Loucy (cell line): ENCODE measurements around the gene CASKIN2.

ENCODE experiments used
- H2AFZ ChIP-seq: fragments of 200-600 bp; sonication (generic); 2 replicates; pipeline ENCODE4 v1.6.0; 2016; ENCODE audit warnings: antibody characterized with exemption, mild to moderate bottlenecking, low read length, moderate library complexity
- H3F3A ChIP-seq: fragments of 200-600 bp; 2 replicates; pipeline ENCODE4 v1.6.0; 2016; ENCODE audit warnings: antibody characterized with exemption, low read depth, mild to moderate bottlenecking
- H3K27me3 ChIP-seq: fragments of 200-600 bp; sonication (generic); 2 replicates; pipeline ENCODE4 v1.6.1; 2014; ENCODE audit warnings: low read length, mild to moderate bottlenecking; ENCODE audit not compliant: insufficient read depth, poor library complexity, severe bottlenecking
- H3K36me3 ChIP-seq: fragments of 200-600 bp; sonication (generic); 2 replicates; pipeline ENCODE4 v1.6.1; 2016; ENCODE audit warnings: low read length; ENCODE audit not compliant: insufficient read depth
- H3K4me1 ChIP-seq: fragments of 200-600 bp; sonication (generic); 2 replicates; pipeline ENCODE4 v1.5.1; 2014; ENCODE audit warnings: low read length, mild to moderate bottlenecking; ENCODE audit not compliant: insufficient read depth, poor library complexity, severe bottlenecking
- H3K4me2 ChIP-seq: fragments of 200-600 bp; sonication (generic); 2 replicates; pipeline ENCODE4 v1.6.0; 2014; ENCODE audit warnings: antibody characterized with exemption, low read length, low read depth, mild to moderate bottlenecking; ENCODE audit not compliant: poor library complexity, severe bottlenecking
- H3K4me3 ChIP-seq: fragments of 200-600 bp; sonication (generic); 2 replicates; pipeline ENCODE4 v1.5.1; 2014; ENCODE audit warnings: low read length, mild to moderate bottlenecking, mixed read lengths; ENCODE audit not compliant: poor library complexity, severe bottlenecking
- H3K79me2 ChIP-seq: fragments of 200-600 bp; sonication (generic); 2 replicates; pipeline ENCODE4 v1.6.1; 2014; ENCODE audit warnings: low read length; ENCODE audit not compliant: insufficient read depth
- H3K9ac ChIP-seq: fragments of 200-600 bp; sonication (generic); 2 replicates; pipeline ENCODE4 v1.6.0; 2014; ENCODE audit warnings: mild to moderate bottlenecking, low read depth, low read length, moderate library complexity; ENCODE audit not compliant: poor library complexity, severe bottlenecking
- H3K9me2 ChIP-seq: fragments of 200-600 bp; sonication (generic); replicated peaks from 2 replicates; pipeline ENCODE4 v1.6.1; 2016; ENCODE audit warnings: low read depth, low read length, mixed read lengths
- H3K9me3 ChIP-seq: fragments of 200-600 bp; sonication (generic); 2 replicates; pipeline ENCODE4 v1.6.1; 2014; ENCODE audit warnings: mild to moderate bottlenecking, antibody characterized with exemption, low read length, low read depth; ENCODE audit not compliant: insufficient read depth
- H4K20me1 ChIP-seq: fragments of 200-600 bp; sonication (generic); 2 replicates; pipeline ENCODE4 v1.6.0; 2014; ENCODE audit warnings: antibody characterized with exemption, low read length, mild to moderate bottlenecking; ENCODE audit not compliant: insufficient read depth, poor library complexity, severe bottlenecking
- EZH2phosphoT487 ChIP-seq: fragments of 200-600 bp; IDR thresholded peaks from 2 replicates; pipeline ENCODE4 v1.6.1; 2018; ENCODE audit warnings: antibody characterized with exemption, mild to moderate bottlenecking, moderate library complexity, borderline replicate concordance
- TF ChIP-seq, protein P1 (sequence below): fragments of 200-600 bp; sonication (generic); conservative IDR thresholded peaks from 2 replicates; pipeline ENCODE4 v1.5.1; 2014; ENCODE audit warnings: mild to moderate bottlenecking, antibody characterized with exemption, low read length

CASKIN2 gene

GRCh38 chr17:75502721-75503329 is 12.5 kb downstream of the CASKIN2 start:
- no peak overlapping the region for H3K4me3 ChIP-seq
- no peaks in the 10 kb centered on the region for H3F3A ChIP-seq
- H3K4me1 ChIP-seq = no peaks in the 10 kb centered on the region
- no peak for TF ChIP-seq EZH2phosphoT487
- TF ChIP-seq, protein P1, sequence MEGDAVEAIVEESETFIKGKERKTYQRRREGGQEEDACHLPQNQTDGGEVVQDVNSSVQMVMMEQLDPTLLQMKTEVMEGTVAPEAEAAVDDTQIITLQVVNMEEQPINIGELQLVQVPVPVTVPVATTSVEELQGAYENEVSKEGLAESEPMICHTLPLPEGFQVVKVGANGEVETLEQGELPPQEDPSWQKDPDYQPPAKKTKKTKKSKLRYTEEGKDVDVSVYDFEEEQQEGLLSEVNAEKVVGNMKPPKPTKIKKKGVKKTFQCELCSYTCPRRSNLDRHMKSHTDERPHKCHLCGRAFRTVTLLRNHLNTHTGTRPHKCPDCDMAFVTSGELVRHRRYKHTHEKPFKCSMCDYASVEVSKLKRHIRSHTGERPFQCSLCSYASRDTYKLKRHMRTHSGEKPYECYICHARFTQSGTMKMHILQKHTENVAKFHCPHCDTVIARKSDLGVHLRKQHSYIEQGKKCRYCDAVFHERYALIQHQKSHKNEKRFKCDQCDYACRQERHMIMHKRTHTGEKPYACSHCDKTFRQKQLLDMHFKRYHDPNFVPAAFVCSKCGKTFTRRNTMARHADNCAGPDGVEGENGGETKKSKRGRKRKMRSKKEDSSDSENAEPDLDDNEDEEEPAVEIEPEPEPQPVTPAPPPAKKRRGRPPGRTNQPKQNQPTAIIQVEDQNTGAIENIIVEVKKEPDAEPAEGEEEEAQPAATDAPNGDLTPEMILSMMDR = no peak
- H3K9me3 ChIP-seq = no peaks in the 10 kb centered on the region
- H3K79me2 ChIP-seq = no peaks in the 10 kb centered on the region
- H3K9ac ChIP-seq = no peak overlapping the region
- H3K9me2 ChIP-seq = no peaks in the 10 kb centered on the region
- no peak overlapping the region for H3K4me2 ChIP-seq
- peaks cover 4% of the 10 kb centered on the region; the same call in 1 of the 2 replicates for H3K36me3 ChIP-seq
- H2AFZ ChIP-seq = no peak overlapping the region
- no peaks in the 10 kb centered on the region for H4K20me1 ChIP-seq
- no peaks in the 10 kb centered on the region for H3K27me3 ChIP-seq

- TF ChIP-seq, protein P1 = no peak
- no peak for TF ChIP-seq EZH2phosphoT487
- Histone ChIP-seq H4K20me1 (no peaks in the 10 kb centered on the region), H3K4me2 (no peak overlapping the region), H3K79me2 (no peaks in the 10 kb centered on the region), H3F3A (no peaks in the 10 kb centered on the region), H3K4me3 (no peak overlapping the region), H3K9me3 (no peaks in the 10 kb centered on the region), H3K9me2 (no peaks in the 10 kb centered on the region), H3K27me3 (no peaks in the 10 kb centered on the region), H2AFZ (no peak overlapping the region), H3K4me1 (no peaks in the 10 kb centered on the region), H3K9ac (no peak overlapping the region), H3K36me3 (peaks cover 4% of the 10 kb centered on the region; the same call in 1 of the 2 replicates)
Measured at GRCh38 chr17:75502072-75502720, 13.1 kb downstream of the CASKIN2 start.

DNA sequence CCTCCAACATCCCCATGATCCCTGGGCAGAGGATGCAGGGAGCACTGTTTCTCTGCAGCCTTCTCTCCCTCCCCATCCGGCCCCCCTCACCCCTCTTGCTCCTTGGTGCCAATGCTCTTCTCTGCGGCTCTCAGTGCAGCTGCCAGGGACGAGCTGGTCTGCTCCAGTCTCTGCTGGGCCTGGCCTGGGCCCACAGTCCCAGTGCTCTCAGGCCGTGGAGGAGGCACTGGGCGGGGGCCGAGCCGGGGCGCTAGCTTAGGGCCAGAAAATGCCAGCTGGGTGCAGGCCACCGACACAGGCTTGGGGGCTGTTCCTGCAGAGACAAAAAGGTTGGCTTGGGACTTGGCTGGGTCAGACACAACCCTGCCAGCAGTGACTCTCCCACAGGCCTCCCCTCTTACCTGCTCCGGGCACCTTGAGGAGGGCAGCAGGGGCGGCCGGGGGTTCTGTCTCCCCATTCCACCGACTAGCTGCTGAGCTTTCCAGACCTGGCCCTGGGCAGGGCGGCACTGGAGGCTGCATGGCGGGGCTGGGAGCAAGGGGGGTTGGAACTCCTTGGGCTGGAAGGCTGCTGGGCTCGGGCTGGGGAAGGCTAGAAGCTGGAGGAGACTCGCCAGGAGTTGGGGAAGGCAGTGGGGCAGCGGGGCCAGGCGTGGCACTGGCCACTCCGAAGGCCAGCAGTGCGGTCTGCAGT is 13.8 kb downstream of the CASKIN2 start:
- no peaks in the 10 kb centered on the region for H3K9me3 ChIP-seq
- no peak overlapping the region for H3K4me2 ChIP-seq
- no peak overlapping the region for H2AFZ ChIP-seq
- H3K79me2 ChIP-seq = no peaks in the 10 kb centered on the region
- H3K4me1 ChIP-seq = no peaks in the 10 kb centered on the region
- no peak overlapping the region for H3K9ac ChIP-seq
- no peaks in the 10 kb centered on the region for H3K9me2 ChIP-seq
- no peaks in the 10 kb centered on the region for H3K27me3 ChIP-seq
- H4K20me1 ChIP-seq = no peaks in the 10 kb centered on the region
- TF ChIP-seq, protein P1 = no peak
- no peak for TF ChIP-seq EZH2phosphoT487
- H3F3A ChIP-seq = no peaks in the 10 kb centered on the region
- no peak overlapping the region for H3K4me3 ChIP-seq
- H3K36me3 ChIP-seq = peaks cover 6% of the 10 kb centered on the region; the same call in 1 of the 2 replicates
